Measurements from ENCODE around the gene LLGL1. TPM values are rescaled to one million over a fixed set of nuclear protein-coding genes. Genes with fewer than 3 reads are reported as not detected.

Gene LLGL1
- total RNA-seq, 4 donors from 2014 or later, result 25.7 to 30.3 (median 28.0) TPM

DNA sequence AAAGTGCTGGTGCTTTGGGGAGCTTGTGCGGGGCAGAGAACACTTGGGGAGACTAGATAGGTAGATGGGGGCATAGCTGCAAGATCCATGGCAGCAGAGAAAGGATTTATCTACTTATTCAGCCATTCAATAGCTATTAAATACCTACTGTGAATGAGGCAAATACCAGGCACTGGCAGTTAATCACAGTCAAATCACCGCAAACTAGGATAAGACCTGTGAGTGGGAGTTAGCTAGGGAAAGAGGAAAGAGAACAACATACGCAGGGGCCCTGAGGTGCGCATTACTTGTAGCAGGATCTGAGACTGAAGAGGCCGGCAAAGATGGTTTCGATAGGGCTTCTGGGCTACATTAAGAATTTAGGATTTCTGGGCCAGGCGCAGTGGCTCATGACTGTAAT, 45.6 kb upstream of the LLGL1 start:
- H3K9me3 ChIP-seq, result no peaks in the 10 kb centered on the region
- H3K27ac ChIP-seq, result no peak overlapping the region
- intact Hi-C loops (cut with DNase I), result no loop called here
- DNase-seq, result no peak
- no peaks in the 10 kb centered on the region for H3K36me3 ChIP-seq
- H3K27me3 ChIP-seq, result no peaks in the 10 kb centered on the region
- no peak overlapping the region for H3K4me3 ChIP-seq
- WGBS, 2 donors, result 94 to 96% methylated on average over 7 of the region's 7 CpGs
- TF ChIP-seq, protein P1, sequence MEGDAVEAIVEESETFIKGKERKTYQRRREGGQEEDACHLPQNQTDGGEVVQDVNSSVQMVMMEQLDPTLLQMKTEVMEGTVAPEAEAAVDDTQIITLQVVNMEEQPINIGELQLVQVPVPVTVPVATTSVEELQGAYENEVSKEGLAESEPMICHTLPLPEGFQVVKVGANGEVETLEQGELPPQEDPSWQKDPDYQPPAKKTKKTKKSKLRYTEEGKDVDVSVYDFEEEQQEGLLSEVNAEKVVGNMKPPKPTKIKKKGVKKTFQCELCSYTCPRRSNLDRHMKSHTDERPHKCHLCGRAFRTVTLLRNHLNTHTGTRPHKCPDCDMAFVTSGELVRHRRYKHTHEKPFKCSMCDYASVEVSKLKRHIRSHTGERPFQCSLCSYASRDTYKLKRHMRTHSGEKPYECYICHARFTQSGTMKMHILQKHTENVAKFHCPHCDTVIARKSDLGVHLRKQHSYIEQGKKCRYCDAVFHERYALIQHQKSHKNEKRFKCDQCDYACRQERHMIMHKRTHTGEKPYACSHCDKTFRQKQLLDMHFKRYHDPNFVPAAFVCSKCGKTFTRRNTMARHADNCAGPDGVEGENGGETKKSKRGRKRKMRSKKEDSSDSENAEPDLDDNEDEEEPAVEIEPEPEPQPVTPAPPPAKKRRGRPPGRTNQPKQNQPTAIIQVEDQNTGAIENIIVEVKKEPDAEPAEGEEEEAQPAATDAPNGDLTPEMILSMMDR (IDR thresholded peaks at IDR 0.05), result no peak
- TF ChIP-seq POLR2A (IDR thresholded peaks at IDR 0.05), result no peak
- H3K4me1 ChIP-seq, result peaks cover 15 to 28% (median 19%) of the 10 kb centered on the region in 3 donors

DNA sequence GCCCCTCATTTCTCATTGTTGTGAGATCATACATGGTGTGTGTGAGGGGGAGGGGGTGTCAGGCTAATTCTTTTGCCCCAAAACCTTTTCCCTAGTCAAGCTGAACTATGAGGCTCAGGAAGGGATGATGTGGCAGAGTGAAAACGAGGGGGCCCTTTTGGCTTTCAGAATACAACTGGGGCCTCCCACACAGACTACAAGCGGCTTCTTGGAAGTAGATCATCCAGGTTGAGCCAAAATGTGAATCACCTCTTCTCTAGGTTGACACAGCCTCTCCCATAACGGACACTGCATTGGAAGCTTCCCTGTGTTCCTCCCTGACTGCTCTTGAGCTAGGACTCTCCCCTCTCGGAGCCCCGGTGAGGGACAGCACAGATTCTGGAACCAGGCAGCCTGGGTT, 44.1 kb upstream of the LLGL1 start:
- intact Hi-C loops (cut with DNase I), result no loop called here
- no peaks in the 10 kb centered on the region for H3K36me3 ChIP-seq
- H3K4me1 ChIP-seq, result peaks cover 26 to 43% (median 35%) of the 10 kb centered on the region in 3 donors
- TF ChIP-seq POLR2A (IDR thresholded peaks at IDR 0.05), result no peak
- TF ChIP-seq, protein P1 (IDR thresholded peaks at IDR 0.05), result no peak
- no peaks in the 10 kb centered on the region for H3K27me3 ChIP-seq
- H3K4me3 ChIP-seq, result no peak overlapping the region
- peak overlapping the region in 2 of 4 donors; percentile 93 to 99 for H3K27ac ChIP-seq
- 44 to 48% methylated on average over 5 of the region's 5 CpGs for WGBS, 2 donors
- DNase-seq, result no peak
- no peaks in the 10 kb centered on the region for H3K9me3 ChIP-seq

DNA sequence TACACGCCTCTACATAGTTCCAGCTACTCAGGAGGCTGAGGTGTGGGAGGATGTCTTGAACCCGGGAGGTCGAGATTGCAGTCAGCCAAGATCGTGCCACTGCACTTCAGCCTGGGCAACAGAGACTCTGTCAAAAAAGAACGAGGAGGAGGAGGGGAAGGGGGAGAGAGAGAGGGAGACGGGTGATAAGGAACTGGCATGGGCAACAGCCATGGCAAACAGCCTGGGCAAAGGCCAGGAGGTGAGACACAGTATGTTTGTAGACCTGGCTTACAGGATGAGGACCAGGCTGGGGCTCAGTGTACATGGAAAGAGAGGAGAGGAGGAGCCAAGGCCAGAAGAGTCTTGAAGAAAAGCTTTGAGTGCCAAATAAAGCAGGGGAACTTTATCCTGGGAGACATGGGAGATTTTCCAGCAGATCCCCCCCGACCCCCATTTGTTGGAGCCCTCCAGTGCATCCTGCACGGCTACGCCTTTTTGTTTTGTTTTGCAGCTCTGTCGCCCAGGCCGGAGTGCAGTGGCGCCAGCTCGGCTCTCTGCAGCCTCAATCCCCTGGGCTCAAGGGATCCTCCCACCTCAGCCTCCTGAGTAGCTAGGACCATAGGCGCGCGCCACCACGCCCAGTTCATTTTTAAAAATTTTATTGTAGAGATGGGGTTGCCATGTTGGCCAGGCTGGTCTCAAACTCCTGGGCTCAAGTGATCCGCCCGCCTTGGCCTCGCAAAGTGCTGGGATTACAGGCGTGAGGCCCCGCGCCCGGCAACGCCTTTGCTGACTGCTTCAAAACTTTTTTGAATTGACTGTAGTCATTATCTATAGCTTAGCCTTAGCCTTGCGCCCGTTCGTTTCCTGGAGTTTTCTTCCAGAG, 43.1 kb upstream of the LLGL1 start:
- no peak for DNase-seq
- WGBS, 2 donors, result 22 to 29% methylated on average over 9 to 27 of the region's 28 CpGs
- no peaks in the 10 kb centered on the region for H3K27me3 ChIP-seq
- H3K36me3 ChIP-seq, result no peaks in the 10 kb centered on the region
- H3K4me1 ChIP-seq, result peaks cover 36 to 53% (median 45%) of the 10 kb centered on the region in 3 donors
- TF ChIP-seq, protein P1 (IDR thresholded peaks at IDR 0.05), result no peak
- TF ChIP-seq POLR2A (IDR thresholded peaks at IDR 0.05), result no peak
- no peaks in the 10 kb centered on the region for H3K9me3 ChIP-seq
- H3K4me3 ChIP-seq, result peak overlapping the region; percentile 71 to 97 (median 73)
- intact Hi-C loops (cut with DNase I), result no loop called here
- peak overlapping the region; percentile 93 to 99 (median 96) for H3K27ac ChIP-seq

DNA sequence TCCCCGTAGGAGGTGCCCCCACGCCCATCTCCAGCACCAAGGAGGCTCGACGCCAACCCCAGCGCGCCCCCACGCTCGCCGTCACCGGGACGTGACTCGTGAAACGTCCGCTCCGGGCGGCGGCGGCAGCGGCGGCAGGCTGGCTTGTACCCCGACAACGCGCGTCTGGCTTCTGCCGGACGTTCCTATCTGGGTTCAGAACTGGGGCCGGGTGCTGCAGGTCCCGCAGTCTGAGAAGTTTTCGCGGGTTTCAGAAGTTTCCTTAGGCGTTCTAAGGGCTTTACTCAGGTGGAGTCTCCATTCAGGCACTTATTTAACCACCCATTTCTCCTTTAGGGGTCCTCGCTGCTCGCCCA, 42.5 kb upstream of the LLGL1 start:
- peak overlapping the region; percentile 93 to 99 (median 96) for H3K27ac ChIP-seq
- no peaks in the 10 kb centered on the region for H3K9me3 ChIP-seq
- H3K36me3 ChIP-seq, result no peaks in the 10 kb centered on the region
- peak; percentile 62 for DNase-seq
- peak in 2 of 4 donors; percentile 30 to 40 for TF ChIP-seq POLR2A (IDR thresholded peaks at IDR 0.05)
- TF ChIP-seq, protein P1 (IDR thresholded peaks at IDR 0.05), result peak in 1 of 6 experiments; percentile 8
- 0% methylated on average over 3 of the region's 33 CpGs; no CpG with 5 or more reads in 1 of the 2 donors for WGBS, 2 donors
- H3K4me1 ChIP-seq, result peaks cover 42 to 59% (median 51%) of the 10 kb centered on the region in 3 donors
- intact Hi-C loops (cut with DNase I), result no loop called here
- H3K27me3 ChIP-seq, result no peaks in the 10 kb centered on the region
- peak overlapping the region; percentile 71 to 97 (median 73) for H3K4me3 ChIP-seq

All from esophagus squamous epithelium (tissue), 5 donors.